Measurements from ENCODE around the gene MUC5AC.

GRCh38 chr11:1165256-1166041 is 7.7 kb downstream of the MUC5AC start:
- TF ChIP-seq CTCF (optimal IDR thresholded peaks at IDR 0.05 in 1 of 3, IDR thresholded peaks at IDR 0.05 in 1 of 3, conservative IDR thresholded peaks at IDR 0.05 in 1 of 3; ENCODE audit: extremely low read depth in 1 of 3, insufficient read depth in 2 of 3, low read length in 3 of 3) (no peak), EZH2 (IDR thresholded peaks at IDR 0.05; ENCODE audit: low read length) (no peak)
